Activated T-cell treated with anti-CD3 and anti-CD28 coated beads for 1 hour (primary cell): Measurements from ENCODE around the gene PDZRN3.

Source experiments
- DNase-seq: peaks from one replicate; pipeline ENCODE4 v3.0.0-alpha.2; 2020; ENCODE audit warnings: low read depth

PDZRN3 gene

GRCh38 chr3:73415118-73415517 is 209.6 kb downstream of the PDZRN3 start:
- no peak for DNase-seq

- DNase-seq = no peak
Measured at GRCh38 chr3:73413619-73414018, 211.1 kb downstream of the PDZRN3 start.

GRCh38 chr3:73411993-73412392 is 212.7 kb downstream of the PDZRN3 start:
- no peak for DNase-seq

- no peak for DNase-seq
Measured at GRCh38 chr3:73411545-73411944, 213.2 kb downstream of the PDZRN3 start.

GRCh38 chr3:73409138-73409763 is 215.5 kb downstream of the PDZRN3 start:
- DNase-seq = no peak

- DNase-seq = no peak
Measured at GRCh38 chr3:73408634-73409033, 216.1 kb downstream of the PDZRN3 start.

- no peak for DNase-seq
Measured at GRCh38 chr3:73407577-73407976, 217.2 kb downstream of the PDZRN3 start.

- no peak for DNase-seq
Measured at GRCh38 chr3:73405853-73406252, 218.9 kb downstream of the PDZRN3 start.

GRCh38 chr3:73405000-73405399 is 219.7 kb downstream of the PDZRN3 start:
- no peak for DNase-seq

GRCh38 chr3:73404435-73404834 is 220.3 kb downstream of the PDZRN3 start:
- DNase-seq = no peak

GRCh38 chr3:73403444-73403843 is 221.3 kb downstream of the PDZRN3 start:
- DNase-seq = no peak

- DNase-seq = no peak
Measured at GRCh38 chr3:73401616-73402279, 223.0 kb downstream of the PDZRN3 start.

GRCh38 chr3:73401059-73401458 is 223.7 kb downstream of the PDZRN3 start:
- DNase-seq = no peak

GRCh38 chr3:73399666-73400253 is 225.0 kb downstream of the PDZRN3 start:
- no peak for DNase-seq

GRCh38 chr3:73399106-73399505 is 225.6 kb downstream of the PDZRN3 start:
- no peak for DNase-seq

GRCh38 chr3:73398084-73398483 is 226.7 kb downstream of the PDZRN3 start:
- no peak for DNase-seq

- no peak for DNase-seq
Measured at GRCh38 chr3:73394240-73394639, 230.5 kb downstream of the PDZRN3 start.

- no peak for DNase-seq
Measured at GRCh38 chr3:73393005-73393404, 231.7 kb downstream of the PDZRN3 start.

- no peak for DNase-seq
Measured at GRCh38 chr3:73391984-73392383, 232.8 kb downstream of the PDZRN3 start.

GRCh38 chr3:73389928-73390327 is 234.8 kb downstream of the PDZRN3 start:
- DNase-seq = no peak

- DNase-seq = no peak
Measured at GRCh38 chr3:73389117-73389813, 235.5 kb downstream of the PDZRN3 start.

- DNase-seq = no peak
Measured at GRCh38 chr3:73385568-73385967, 239.2 kb downstream of the PDZRN3 start.
